GM19438 (cell line): ENCODE measurements around the gene PPM1L.
A peak's percentile ranks its signal among the peaks of the same experiment; 100 is the strongest.
"Not testable (repeated sequence)": the region's sequence is repeated elsewhere in the genome, so short reads cannot be mapped to it uniquely, and the experiment has no call there.

Experiments used
- ATAC-seq: cut with Tn5 transposase; IDR thresholded peaks from one replicate; pipeline ENCODE4 v1.9.1; 2021; ENCODE audit warnings: low read depth; ENCODE audit not compliant: unreplicated experiment

PPM1L gene

GRCh38 chr3:160755776-160756304, at the start of gene PPM1L:
Gene PPM1L (plus strand): TSS chr3:160756231.
- ATAC-seq: peak; percentile 40

- ATAC-seq: no peak
Observed at GRCh38 chr3:160707187-160707794, 48.7 kb upstream of the PPM1L start.

- ATAC-seq: no peak
Observed at GRCh38 chr3:160709477-160710182, 46.4 kb upstream of the PPM1L start.

GRCh38 chr3:160713144-160713543, 42.9 kb upstream of the PPM1L start:
- not testable (repeated sequence) for ATAC-seq

- no peak for ATAC-seq
Observed at GRCh38 chr3:160719710-160720109, 36.3 kb upstream of the PPM1L start.

- ATAC-seq: no peak
Observed at GRCh38 chr3:160720123-160720746, 35.8 kb upstream of the PPM1L start.

DNA sequence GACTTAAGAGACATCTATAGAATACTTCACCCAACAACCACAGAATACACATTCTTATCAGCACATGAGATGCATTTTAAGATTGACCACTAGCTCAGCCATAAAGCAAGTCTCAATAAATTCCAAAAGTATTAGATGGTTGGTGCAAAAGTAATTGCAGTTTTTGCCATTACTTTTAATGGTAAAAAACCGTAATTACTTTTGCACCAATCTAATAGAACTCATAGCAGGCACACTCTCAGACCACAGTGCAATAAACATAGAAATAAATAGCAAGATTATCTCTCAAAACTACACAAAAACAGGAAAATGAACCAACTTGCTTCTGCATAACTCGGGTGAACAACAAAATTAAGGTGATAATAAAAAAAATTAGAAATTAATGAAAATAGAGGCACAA, 33.7 kb upstream of the PPM1L start:
- ATAC-seq: no peak

DNA sequence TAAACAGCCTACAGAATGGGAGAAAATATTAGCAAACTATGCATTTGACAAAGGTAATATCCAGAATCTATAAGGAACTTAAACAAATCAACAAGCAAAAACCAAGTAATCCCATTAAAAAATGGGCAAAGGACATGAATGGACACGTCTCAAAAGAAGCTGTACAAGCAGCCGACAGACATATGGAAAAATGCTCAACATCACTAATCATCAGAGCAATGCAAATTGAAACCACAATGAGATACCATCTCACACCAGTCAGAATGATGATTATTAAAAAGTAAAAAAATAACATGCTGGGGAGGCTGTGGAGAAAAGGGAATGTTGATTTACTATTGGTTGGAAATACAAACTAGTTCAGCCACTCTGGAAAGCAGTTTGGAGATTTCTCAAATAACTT, 30.7 kb upstream of the PPM1L start:
- ATAC-seq: no peak

DNA sequence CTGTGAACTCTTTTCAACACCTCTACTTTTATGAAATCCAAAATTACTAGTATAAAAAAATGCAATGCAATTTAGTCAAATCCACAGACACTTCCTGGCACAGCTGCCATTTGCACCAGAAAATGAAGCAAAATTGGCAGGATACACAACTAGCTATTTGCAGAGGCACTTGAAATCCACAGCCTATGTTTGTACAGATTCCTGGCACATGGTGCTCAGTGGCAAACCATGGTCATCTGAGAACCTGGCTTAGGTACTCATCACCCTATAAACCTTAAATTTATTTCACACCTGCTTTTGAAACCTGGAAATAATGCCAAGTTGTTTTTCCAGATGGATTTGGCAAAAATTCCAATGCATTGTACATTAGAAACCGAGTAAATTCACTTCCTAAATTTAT, 20.2 kb upstream of the PPM1L start:
- no peak for ATAC-seq

DNA sequence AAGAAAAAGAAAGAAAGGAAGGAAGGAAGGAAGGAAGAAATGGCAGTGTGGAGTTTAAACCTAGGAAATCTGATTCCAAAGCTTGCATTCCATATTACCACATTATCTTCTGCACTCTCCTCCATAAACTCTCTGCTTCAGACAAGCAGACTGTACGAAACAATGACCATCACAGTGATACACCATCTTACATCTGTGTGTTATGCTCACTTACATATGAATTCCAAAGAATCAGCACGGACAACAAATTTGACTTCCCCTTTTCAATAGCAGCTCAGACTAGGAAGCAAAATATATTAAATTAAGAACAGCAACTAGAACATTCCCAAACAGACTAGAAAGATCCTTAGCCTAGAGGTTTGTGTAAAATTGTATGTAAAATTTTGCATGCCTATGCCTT, 18.0 kb upstream of the PPM1L start:
- no peak for ATAC-seq

DNA sequence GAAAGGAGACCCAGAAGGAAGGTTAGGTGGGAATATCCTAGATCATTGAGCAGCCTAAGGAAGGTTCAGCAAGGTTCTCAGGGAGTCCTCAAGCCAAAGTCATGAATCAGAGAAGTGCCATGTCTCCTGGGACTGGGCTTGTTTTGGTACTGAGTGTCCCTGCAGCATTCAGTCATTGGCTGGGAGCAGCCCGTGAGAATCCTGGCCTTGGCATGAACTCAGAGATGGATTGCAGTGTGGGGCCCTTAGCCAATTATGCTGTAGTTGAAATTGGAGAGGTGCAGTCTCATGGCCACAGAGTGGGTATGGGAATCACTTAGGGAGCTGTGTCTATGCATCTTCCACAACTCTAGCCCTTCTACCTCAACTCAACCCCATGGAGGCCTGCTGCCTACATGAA, 17.0 kb upstream of the PPM1L start:
- no peak for ATAC-seq

GRCh38 chr3:160746976-160747375, 9.1 kb upstream of the PPM1L start:
- no peak for ATAC-seq

- no peak for ATAC-seq
Observed at GRCh38 chr3:160747422-160747821, 8.6 kb upstream of the PPM1L start.

DNA sequence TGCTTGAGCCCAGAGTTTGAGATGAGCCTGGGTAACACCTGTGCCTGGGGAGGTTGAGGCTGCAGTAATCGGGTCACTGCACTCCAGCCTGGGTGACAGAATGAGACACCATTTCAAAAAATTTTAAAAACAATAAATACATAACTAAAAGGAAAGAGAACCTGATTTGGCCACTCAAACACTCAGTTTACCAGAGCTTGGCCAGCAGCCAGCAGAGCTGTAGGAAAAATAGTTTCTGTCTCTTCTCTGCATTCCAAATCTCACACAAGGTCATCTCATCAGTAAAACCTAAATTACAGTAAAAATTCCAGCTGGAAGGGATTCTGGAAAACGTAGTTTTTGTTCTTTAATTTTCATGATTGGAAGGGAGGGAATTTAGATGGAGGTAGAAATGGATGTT, 7.8 kb upstream of the PPM1L start:
- no peak for ATAC-seq

DNA sequence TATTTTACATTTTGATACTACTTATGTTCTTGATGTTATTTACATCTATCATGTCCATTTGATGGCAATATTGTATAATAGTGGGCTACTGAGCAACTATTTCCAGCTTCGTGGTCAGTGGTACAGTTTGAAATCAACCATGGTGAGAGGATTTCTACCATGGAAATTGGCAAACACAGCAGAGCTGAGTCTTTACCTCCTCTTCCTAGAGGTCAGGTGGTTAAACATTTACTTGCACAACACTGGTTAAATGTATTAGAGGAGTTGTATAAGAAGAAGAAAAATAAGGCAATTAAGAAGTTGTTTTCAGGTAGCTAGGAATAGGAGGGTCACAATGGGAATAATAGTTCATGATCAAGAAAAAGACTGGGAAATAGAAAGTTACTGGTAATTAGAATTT, 7.2 kb upstream of the PPM1L start:
- ATAC-seq: no peak

GRCh38 chr3:160753953-160754352, 2.1 kb upstream of the PPM1L start:
- no peak for ATAC-seq

- ATAC-seq: no peak
Observed at GRCh38 chr3:160754371-160754854, 1.6 kb upstream of the PPM1L start.

DNA sequence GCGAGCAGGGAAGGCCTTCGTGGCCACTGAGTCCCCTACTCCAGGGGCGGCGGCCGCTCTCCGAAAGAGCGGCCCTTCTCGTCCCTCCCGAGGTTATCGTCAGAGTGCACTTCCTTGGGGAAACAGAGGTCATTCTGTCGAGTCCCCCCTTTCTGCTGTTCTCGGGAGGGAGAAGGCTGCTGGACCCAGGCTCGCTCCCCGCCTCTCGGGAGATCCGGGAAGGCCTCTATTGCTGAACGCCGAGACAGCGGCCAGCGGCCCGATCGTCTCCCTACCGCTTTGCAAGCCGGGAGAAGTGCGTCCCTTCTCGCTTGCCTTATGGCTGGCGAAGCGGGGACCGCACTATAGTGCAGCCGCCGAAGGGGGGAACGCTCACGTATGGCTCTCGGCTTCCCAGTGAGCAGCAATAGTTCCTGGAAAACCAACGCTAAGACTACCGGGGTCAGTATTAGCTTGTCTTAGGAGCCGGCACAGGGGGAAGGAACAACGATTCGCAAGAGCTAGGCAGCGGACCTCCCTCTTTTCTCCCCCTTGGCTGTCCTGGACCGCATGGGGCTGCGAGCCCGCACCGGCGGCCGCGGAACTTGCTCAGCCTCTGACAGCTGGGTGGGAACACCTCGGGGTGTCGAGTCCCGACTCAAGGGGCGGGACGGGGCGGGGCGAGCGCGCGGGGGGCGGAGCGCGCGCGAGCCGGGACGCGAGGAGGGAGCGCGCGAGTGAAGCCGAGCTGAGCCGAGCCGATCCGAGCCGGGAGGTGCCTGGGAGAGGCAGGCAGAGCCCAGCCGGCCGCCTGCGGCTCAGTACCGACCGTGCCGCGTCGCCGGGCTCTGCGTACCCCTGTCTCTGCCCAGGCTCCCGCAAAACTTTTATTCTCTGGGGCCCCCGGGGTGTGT, 930 bp upstream of the PPM1L start:
- ATAC-seq: peak; percentile 85

DNA sequence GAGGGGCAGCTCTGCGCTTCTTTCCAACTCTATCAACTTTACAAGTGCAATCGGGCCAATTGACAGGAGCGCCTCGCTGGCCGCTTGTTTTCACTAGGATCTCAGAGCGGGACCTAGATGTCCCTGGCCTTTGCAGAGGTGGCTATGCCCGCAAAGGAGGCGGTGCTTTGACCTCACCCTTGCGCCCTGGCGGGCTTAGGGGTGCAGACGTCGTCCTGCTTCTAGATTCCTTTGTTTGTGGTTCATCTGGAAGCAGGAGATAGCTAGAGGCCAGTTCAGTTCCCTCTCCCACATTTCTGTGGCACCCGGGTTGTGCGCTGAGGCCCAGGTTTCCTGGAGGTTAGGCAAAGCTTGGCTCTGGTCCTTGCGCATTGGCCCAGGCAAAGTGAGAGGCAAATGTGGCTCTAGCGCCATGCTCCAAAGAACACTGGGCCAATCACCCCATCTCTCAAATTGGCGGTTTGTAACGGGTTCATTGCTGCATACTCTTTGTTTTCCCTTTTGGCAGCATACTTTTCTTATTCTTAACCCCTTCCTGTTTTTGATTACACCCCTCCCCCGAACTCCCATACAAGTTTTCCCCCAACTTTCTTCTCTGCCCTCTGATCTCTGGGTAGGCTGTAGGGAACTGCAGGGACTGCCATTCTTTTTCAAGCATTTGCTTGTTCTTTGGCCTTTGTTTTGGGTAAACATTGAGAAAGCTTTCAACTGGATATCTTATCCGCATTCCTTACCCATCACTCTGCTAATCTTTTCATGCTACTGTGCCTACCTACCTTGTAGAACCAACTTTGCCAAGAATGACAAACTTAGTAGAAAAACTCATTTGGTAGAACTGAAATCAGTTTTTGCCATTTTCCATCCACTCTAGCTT, 1.4 kb downstream of the PPM1L start:
- no peak for ATAC-seq
